ENCODE data around the gene ING4. TPM values are rescaled to one million over a fixed set of nuclear protein-coding genes. Genes with fewer than 3 reads are reported as not detected.

Gene ING4
- total and polyA plus RNA-seq, 7 experiments from 2014 or later: 33.1 to 106 (median 92.8) TPM

GRCh38 chr12:6667559-6668210 is 4.8 kb upstream of the ING4 start:
- Mint-ChIP-seq H3K36me3 (peaks cover 4 to 47% (median 36%) of the 10 kb centered on the region in 5 donors), H3K27me3 (peaks cover 0 to 2% (median 0%) of the 10 kb centered on the region in 5 donors), H3K4me3 (no peak overlapping the region), H3K27ac (peak overlapping the region in 1 of 9 donors; percentile 5), H3K9me3 (peaks cover 0 to 2% (median 0%) of the 10 kb centered on the region in 11 donors), H3K4me1 (peaks cover 0 to 18% (median 14%) of the 10 kb centered on the region in 7 donors)
- ATAC-seq (no peak), DNase-seq (no peak)
- H3K36me3 ChIP-seq (ENCODE audit: control insufficient read depth in 2 of 3, insufficient read depth in 3 of 3, low read length in 3 of 3): peaks cover 14 to 60% (median 26%) of the 10 kb centered on the region in 3 experiments
- H3K27ac ChIP-seq (ENCODE audit: low read depth, low read length): no peak overlapping the region
- H3K9me3 ChIP-seq (ENCODE audit: control insufficient read depth in 2 of 3, low read length in 3 of 3): no peaks in the 10 kb centered on the region
- peaks cover 4 to 5% of the 10 kb centered on the region in 2 donors for H3K4me1 ChIP-seq (ENCODE audit: control insufficient read depth in 2 of 2, insufficient read depth in 2 of 2, low read length in 2 of 2)
- ChIA-PET POLR2A (interaction anchor here (1.8 kb wide), 1 partner anchor 21 kb away, joined by 8 read pairs; the partner anchor contains the start of gene ZNF384), CTCF (interaction anchor here (1.1 kb wide), 1 partner anchor 40 kb away, joined by 3 read pairs; no protein-coding TSS in a partner anchor)
- no peak overlapping the region for H3K4me3 ChIP-seq (ENCODE audit: low read length)
- intact Hi-C loops (cut with micrococcal nuclease): loop anchor here in 1 of 2 donors (10.0 kb wide), 1 partner anchor 243 kb away; no protein-coding TSS in a partner anchor
- no peaks in the 10 kb centered on the region for H3K27me3 ChIP-seq (ENCODE audit: control insufficient read depth in 2 of 2, insufficient read depth in 2 of 2, low read length in 2 of 2)

- Histone ChIP-seq H3K4me1 (ENCODE audit: control insufficient read depth in 2 of 2, insufficient read depth in 2 of 2, low read length in 2 of 2) (peaks cover 15 to 16% of the 10 kb centered on the region in 2 donors), H3K27ac (ENCODE audit: low read depth, low read length) (no peak overlapping the region), H3K9me3 (ENCODE audit: control insufficient read depth in 2 of 3, low read length in 3 of 3) (no peaks in the 10 kb centered on the region), H3K4me3 (ENCODE audit: low read length) (no peak overlapping the region), H3K27me3 (ENCODE audit: control insufficient read depth in 2 of 2, insufficient read depth in 2 of 2, low read length in 2 of 2) (no peaks in the 10 kb centered on the region), H3K36me3 (ENCODE audit: control insufficient read depth in 2 of 3, insufficient read depth in 3 of 3, low read length in 3 of 3) (peaks cover 5 to 45% (median 25%) of the 10 kb centered on the region in 3 experiments)
- CTCF ChIA-PET: interaction anchor here (1.0 kb wide), 1 partner anchor 14 kb away, joined by 3 read pairs; no protein-coding TSS in a partner anchor
- peak overlapping the region in 2 of 9 donors; percentile 15 to 43 for H3K27ac Mint-ChIP-seq
- H3K9me3 Mint-ChIP-seq: peaks cover 0 to 2% (median 0%) of the 10 kb centered on the region in 11 donors
- no peak overlapping the region for H3K4me3 Mint-ChIP-seq
- POLR2A ChIA-PET: interaction anchor here (0.7 to 3.7 kb wide), 3 partner anchors 23 to 270 kb away, joined by 3 to 47 read pairs (median 8); partner anchors contain the start of gene ZNF384
- H3K27me3 Mint-ChIP-seq: peaks cover 0 to 2% (median 0%) of the 10 kb centered on the region in 5 donors
- DNase-seq: no peak
- H3K4me1 Mint-ChIP-seq: peaks cover 9 to 28% (median 23%) of the 10 kb centered on the region in 7 donors
- H3K36me3 Mint-ChIP-seq: peaks cover 0 to 32% (median 25%) of the 10 kb centered on the region in 5 donors
- intact Hi-C loops (cut with micrococcal nuclease): loop anchor here in 1 of 2 donors (10.0 kb wide), 1 partner anchor 241 kb away; no protein-coding TSS in a partner anchor
- no peak for ATAC-seq
These were observed 3.3 kb upstream of the ING4 start for GRCh38 chr12:6666211-6666610.

- Histone ChIP-seq H3K4me3 (ENCODE audit: low read length) (no peak overlapping the region), H3K27me3 (ENCODE audit: control insufficient read depth in 2 of 2, insufficient read depth in 2 of 2, low read length in 2 of 2) (no peaks in the 10 kb centered on the region), H3K36me3 (ENCODE audit: control insufficient read depth in 2 of 3, insufficient read depth in 3 of 3, low read length in 3 of 3) (peaks cover 0 to 32% (median 12%) of the 10 kb centered on the region in 3 experiments), H3K9me3 (ENCODE audit: control insufficient read depth in 2 of 3, low read length in 3 of 3) (no peaks in the 10 kb centered on the region), H3K27ac (ENCODE audit: low read depth, low read length) (no peak overlapping the region), H3K4me1 (ENCODE audit: control insufficient read depth in 2 of 2, insufficient read depth in 2 of 2, low read length in 2 of 2) (peaks cover 15 to 16% of the 10 kb centered on the region in 2 donors)
- intact Hi-C loops (cut with micrococcal nuclease): loop anchor here in 1 of 2 donors (10.0 kb wide), 1 partner anchor 240 kb away; no protein-coding TSS in a partner anchor
- Mint-ChIP-seq H3K27ac (peak overlapping the region in 7 of 9 donors; percentile 19 to 98 (median 81)), H3K4me1 (peaks cover 9 to 34% (median 25%) of the 10 kb centered on the region in 7 donors), H3K27me3 (peaks cover 0 to 2% (median 0%) of the 10 kb centered on the region in 5 donors), H3K4me3 (no peak overlapping the region), H3K9me3 (peaks cover 0 to 2% (median 0%) of the 10 kb centered on the region in 11 donors), H3K36me3 (peaks cover 0 to 27% (median 18%) of the 10 kb centered on the region in 5 donors)
- no peak for DNase-seq
- POLR2A ChIA-PET: interaction anchor here (0.6 to 3.7 kb wide), 5 partner anchors 9 to 202 kb away, joined by 3 to 47 read pairs (median 5); partner anchors contain the start of gene ZNF384
- ATAC-seq: no peak
- CTCF ChIA-PET: interaction anchor here (0.8 to 1.7 kb wide), 2 partner anchors 24 to 431 kb away, joined by 4 to 9 read pairs; partner anchors contain the start of gene ZNF384
These were observed 2.0 kb upstream of the ING4 start for GRCh38 chr12:6664902-6665301.

GRCh38 chr12:6662602-6662905 is 365 bp downstream of the ING4 start:
- ChIA-PET POLR2A (interaction anchor here (0.9 to 1.7 kb wide), 2 partner anchors 27 to 50 kb away, joined by 5 to 6 read pairs; partner anchors contain the start of gene ZNF384), CTCF (no interaction called here)
- Mint-ChIP-seq H3K27ac (peak overlapping the region; percentile 91 to 99 (median 96)), H3K9me3 (peaks cover 0 to 2% (median 0%) of the 10 kb centered on the region in 11 donors), H3K36me3 (peaks cover 0 to 26% (median 6%) of the 10 kb centered on the region in 5 donors), H3K4me3 (peak overlapping the region; percentile 92 to 99 (median 96)), H3K27me3 (peaks cover 0 to 2% (median 0%) of the 10 kb centered on the region in 5 donors), H3K4me1 (peaks cover 18 to 50% (median 39%) of the 10 kb centered on the region in 7 donors)
- Histone ChIP-seq H3K9me3 (ENCODE audit: control insufficient read depth in 2 of 3, low read length in 3 of 3) (no peaks in the 10 kb centered on the region), H3K27me3 (ENCODE audit: control insufficient read depth in 2 of 2, insufficient read depth in 2 of 2, low read length in 2 of 2) (no peaks in the 10 kb centered on the region), H3K4me3 (ENCODE audit: low read length) (peak overlapping the region; percentile 92), H3K4me1 (ENCODE audit: control insufficient read depth in 2 of 2, insufficient read depth in 2 of 2, low read length in 2 of 2) (peaks cover 15 to 16% of the 10 kb centered on the region in 2 donors), H3K36me3 (ENCODE audit: control insufficient read depth in 2 of 3, insufficient read depth in 3 of 3, low read length in 3 of 3) (peaks cover 0 to 18% (median 6%) of the 10 kb centered on the region in 3 experiments), H3K27ac (ENCODE audit: low read depth, low read length) (peak overlapping the region; percentile 80)
- ATAC-seq: peak; percentile 65
- intact Hi-C loops (cut with micrococcal nuclease): loop anchor here in 1 of 2 donors (2.0 to 10.0 kb wide), 3 partner anchors 30 to 238 kb away; no protein-coding TSS in a partner anchor
- no peak for DNase-seq

GRCh38 chr12:6653987-6654386 is 8.9 kb downstream of the ING4 start:
- ATAC-seq (no peak), DNase-seq (no peak)
- Mint-ChIP-seq H3K4me3 (no peak overlapping the region), H3K9me3 (no peaks in the 10 kb centered on the region), H3K27ac (peak overlapping the region in 2 of 9 donors; percentile 17 to 26), H3K27me3 (no peaks in the 10 kb centered on the region), H3K36me3 (peaks cover 4 to 46% (median 27%) of the 10 kb centered on the region in 5 donors), H3K4me1 (peaks cover 5 to 29% (median 16%) of the 10 kb centered on the region in 7 donors)
- H3K4me3 ChIP-seq (ENCODE audit: low read length): no peak overlapping the region
- no peaks in the 10 kb centered on the region for H3K4me1 ChIP-seq (ENCODE audit: control insufficient read depth in 2 of 2, insufficient read depth in 2 of 2, low read length in 2 of 2)
- H3K27me3 ChIP-seq (ENCODE audit: control insufficient read depth in 2 of 2, insufficient read depth in 2 of 2, low read length in 2 of 2): no peaks in the 10 kb centered on the region
- intact Hi-C loops (cut with micrococcal nuclease): no loop called here
- ChIA-PET POLR2A (interaction anchor here (1.0 kb wide), 1 partner anchor 40 kb away, joined by 3 read pairs; no protein-coding TSS in a partner anchor), CTCF (no interaction called here)
- no peak overlapping the region for H3K27ac ChIP-seq (ENCODE audit: low read depth, low read length)
- H3K9me3 ChIP-seq (ENCODE audit: control insufficient read depth in 2 of 3, low read length in 3 of 3): no peaks in the 10 kb centered on the region
- H3K36me3 ChIP-seq (ENCODE audit: control insufficient read depth in 2 of 3, insufficient read depth in 3 of 3, low read length in 3 of 3): peaks cover 8 to 71% (median 29%) of the 10 kb centered on the region in 3 experiments

GRCh38 chr12:6653342-6653741 is 9.6 kb downstream of the ING4 start:
- H3K4me3 Mint-ChIP-seq: no peak overlapping the region
- no peaks in the 10 kb centered on the region for H3K9me3 Mint-ChIP-seq
- POLR2A ChIA-PET: interaction anchor here (0.7 kb wide), 1 partner anchor 23 kb away, joined by 3 read pairs; no protein-coding TSS in a partner anchor
- H3K4me3 ChIP-seq (ENCODE audit: low read length): no peak overlapping the region
- CTCF ChIA-PET: no interaction called here
- H3K36me3 ChIP-seq (ENCODE audit: control insufficient read depth in 2 of 3, insufficient read depth in 3 of 3, low read length in 3 of 3): peaks cover 8 to 69% (median 29%) of the 10 kb centered on the region in 3 experiments
- H3K27me3 ChIP-seq (ENCODE audit: control insufficient read depth in 2 of 2, insufficient read depth in 2 of 2, low read length in 2 of 2): no peaks in the 10 kb centered on the region
- intact Hi-C loops (cut with micrococcal nuclease): no loop called here
- ATAC-seq (no peak), DNase-seq (no peak)
- H3K36me3 Mint-ChIP-seq: peaks cover 4 to 41% (median 24%) of the 10 kb centered on the region in 5 donors
- H3K27me3 Mint-ChIP-seq: no peaks in the 10 kb centered on the region
- H3K4me1 Mint-ChIP-seq: peaks cover 2 to 23% (median 9%) of the 10 kb centered on the region in 7 donors
- H3K27ac ChIP-seq (ENCODE audit: low read depth, low read length): no peak overlapping the region
- no peaks in the 10 kb centered on the region for H3K9me3 ChIP-seq (ENCODE audit: control insufficient read depth in 2 of 3, low read length in 3 of 3)
- H3K27ac Mint-ChIP-seq: no peak overlapping the region
- H3K4me1 ChIP-seq (ENCODE audit: control insufficient read depth in 2 of 2, insufficient read depth in 2 of 2, low read length in 2 of 2): no peaks in the 10 kb centered on the region

Data from naive thymus-derived CD4-positive, alpha-beta T cell (primary cell).